HCT116 (cell line): Measurements from ENCODE around the gene NOS1. TPM values are rescaled to one million over a fixed set of nuclear protein-coding genes. Genes with fewer than 3 reads are reported as not detected.

ENCODE experiments used
- ATAC-seq: fragments of 200-7000 bp; cut with Tn5 transposase; 2 replicates; pipeline ENCODE4 v1.9.1; 2020; ENCODE audit warnings: mild to moderate bottlenecking, moderate library complexity
- BruUV-seq: library from RNA; stranded (reverse); fragments of 400-500 nt; replicated peaks from 2 replicates; lab custom pipeline; 2021; lab: Mats Ljungman, UMichigan
- CTCF ChIA-PET: fragments of 300-600 bp; sonication (Branson Sonifier 250); formaldehyde crosslinking; loops from one replicate; lab custom pipeline; 2021; ENCODE audit warnings: antibody characterized with exemption; lab: Charles Lee
- POLR2A ChIA-PET: fragments of 300-600, 350-600 bp; sonication (Branson Sonifier 250); formaldehyde crosslinking; loops from one replicate; lab custom pipeline; 2021; ENCODE audit warnings: antibody characterized with exemption; lab: Charles Lee
- RAD21 ChIA-PET, 2 experiments: fragments of 300-600 bp; sonication (Branson Sonifier 250); formaldehyde crosslinking; loops; one replicate each; lab custom pipeline; 2023; ENCODE audit warnings: low total read pairs in 2 of 2; ENCODE audit not compliant: uncharacterized antibody in 2 of 2, unreplicated experiment in 2 of 2, low non-redundant PET in 1 of 2; lab: Charles Lee
- DNase-seq: peaks from one replicate; pipeline ENCODE4 v3.0.0-alpha.2; 2010; ENCODE audit warnings: low read depth, low spot score
- H2AFZ ChIP-seq: fragments of 200-600 bp; shearing (Covaris generic), sonication (generic); 2 replicates; pipeline ENCODE4 v1.6.1; 2017; ENCODE audit warnings: low read depth, mixed run types, mixed read lengths, antibody characterized with exemption, low read length; ENCODE audit not compliant: poor library complexity, severe bottlenecking
- H3K27ac ChIP-seq: 2 replicates; pipeline ENCODE4 v1.5.1; 2012; ENCODE audit warnings: low read depth, low read length
- H3K27me3 ChIP-seq: fragments of 200-600 bp; sonication (generic); 2 replicates; pipeline ENCODE4 v1.6.1; 2016; ENCODE audit warnings: mixed run types, low read length, mixed read lengths; ENCODE audit not compliant: insufficient read depth
- H3K36me3 ChIP-seq, 2 experiments: fragments of 200-500 bp in 1 of 2; fragments of 200-600 bp in 1 of 2; sonication (Bioruptor generic) in 1 of 2; sonication (generic) in 1 of 2; 2 replicates each; pipeline versions ENCODE4 v1.5.1 to v1.6.1; 2014 to 2016; ENCODE audit warnings: low read length in 2 of 2, inconsistent platforms in 1 of 2, mixed read lengths in 1 of 2, mixed run types in 1 of 2; ENCODE audit not compliant: insufficient read depth in 2 of 2, control insufficient read depth in 1 of 2
- H3K4me1 ChIP-seq, 2 experiments: fragments of 200-600 bp in 1 of 2; sonication (generic) in 1 of 2; 2 replicates each; pipeline versions ENCODE4 v1.5.1 to v1.6.1; 2012 to 2017; ENCODE audit warnings: low read length in 2 of 2, inconsistent platforms in 1 of 2, mild to moderate bottlenecking in 1 of 2, mixed read lengths in 1 of 2, mixed run types in 1 of 2, moderate library complexity in 1 of 2; ENCODE audit not compliant: insufficient read depth in 2 of 2, control insufficient read depth in 1 of 2
- H3K4me2 ChIP-seq: fragments of 200-600 bp; sonication (generic); 2 replicates; pipeline ENCODE4 v1.6.1; 2017; ENCODE audit warnings: mixed run types, low read length, mixed read lengths
- H3K4me3 ChIP-seq, 2 experiments: fragments of 200-600 bp in 1 of 2; sonication (generic) in 1 of 2; replicated peaks in 1 of 2; 2 replicates each; pipeline ENCODE4 v1.5.1; 2011 to 2016; ENCODE audit warnings: low read length in 2 of 2, control low read depth in 1 of 2, low read depth in 1 of 2, mild to moderate bottlenecking in 1 of 2, mixed read lengths in 1 of 2, mixed run types in 1 of 2
- H3K79me2 ChIP-seq: fragments of 200-600 bp; sonication (generic); 2 replicates; pipeline ENCODE4 v1.6.1; 2017; ENCODE audit warnings: mild to moderate bottlenecking, mixed run types, low read length, moderate library complexity, mixed read lengths; ENCODE audit not compliant: insufficient read depth
- H3K9ac ChIP-seq: fragments of 200-600 bp; sonication (generic); 2 replicates; pipeline ENCODE4 v1.6.1; 2016; ENCODE audit warnings: low read length, mixed read lengths
- H3K9me2 ChIP-seq: fragments of 200-600 bp; sonication (generic), shearing (Covaris generic); 2 replicates; pipeline ENCODE4 v1.6.1; 2017; ENCODE audit warnings: mixed run types, mild to moderate bottlenecking, moderate library complexity; ENCODE audit not compliant: insufficient read depth
- H3K9me3 ChIP-seq, 2 experiments: fragments of 200-500 bp in 1 of 2; fragments of 200-600 bp in 1 of 2; sonication (Bioruptor generic) in 1 of 2; sonication (generic) in 1 of 2; 2 replicates each; pipeline ENCODE4 v1.6.1; 2014 to 2017; ENCODE audit warnings: low read length in 2 of 2, mixed read lengths in 2 of 2, inconsistent platforms in 1 of 2, low read depth in 1 of 2, mild to moderate bottlenecking in 1 of 2, mixed run types in 1 of 2, moderate library complexity in 1 of 2; ENCODE audit not compliant: control insufficient read depth in 1 of 2, insufficient read depth in 1 of 2
- H4K20me1 ChIP-seq: fragments of 200-600 bp; sonication (generic), shearing (Covaris generic); 2 replicates; pipeline ENCODE4 v1.6.1; 2017; ENCODE audit warnings: mixed run types, mild to moderate bottlenecking, moderate library complexity; ENCODE audit not compliant: insufficient read depth
- ATF3 ChIP-seq: IDR thresholded peaks from 2 replicates; pipeline ENCODE4 v1.6.1; 2012
- CBX3 ChIP-seq: IDR thresholded peaks from 2 replicates; pipeline ENCODE4 v1.6.1; 2012; ENCODE audit warnings: low read depth
- ELF1 ChIP-seq: IDR thresholded peaks from 2 replicates; pipeline ENCODE4 v1.6.1; 2012; ENCODE audit warnings: low read depth, borderline replicate concordance
- EZH2 ChIP-seq: fragments of 200-600 bp; sonication (generic); IDR thresholded peaks from 2 replicates; pipeline ENCODE4 v1.6.1; 2017; ENCODE audit warnings: antibody characterized with exemption, mixed run types
- MAX ChIP-seq: IDR thresholded peaks from 2 replicates; pipeline ENCODE4 v1.6.1; 2012
- POLR2AphosphoS5 ChIP-seq: IDR thresholded peaks from 2 replicates; pipeline ENCODE4 v1.6.1; 2011; ENCODE audit warnings: mild to moderate bottlenecking, low read depth, low read length, moderate library complexity
- RAD21 ChIP-seq: IDR thresholded peaks from 2 replicates; pipeline ENCODE4 v1.6.1; 2012; ENCODE audit warnings: low read depth, mild to moderate bottlenecking
- REST ChIP-seq: IDR thresholded peaks from 2 replicates; pipeline ENCODE4 v1.6.1; 2012; ENCODE audit warnings: low read depth
- TCF7L2 ChIP-seq: IDR thresholded peaks from 2 replicates; pipeline ENCODE4 v1.7.0; 2011; ENCODE audit warnings: borderline replicate concordance, inconsistent platforms; ENCODE audit not compliant: insufficient read depth, insufficient read length; ENCODE audit errors: extremely low read depth
- YY1 ChIP-seq: IDR thresholded peaks from 2 replicates; pipeline ENCODE4 v1.6.1; 2011; ENCODE audit warnings: low read length, low read depth, moderate library complexity, mild to moderate bottlenecking; ENCODE audit not compliant: insufficient replicate concordance; ENCODE audit errors: extremely low read depth
- ZFX ChIP-seq: fragments of 450-650 bp; IDR thresholded peaks from 2 replicates; pipeline ENCODE4 v1.6.1; 2017
- intact Hi-C: fragments of 100-400 bp; cut with micrococcal nuclease; formaldehyde crosslinking; loops from 2 replicates; pipeline ENCODE4 v1.10.0; 2022
- total RNA-seq: library from RNA; stranded (reverse); gene quantifications from one replicate; pipeline ENCODE4 v1.2.1, GENCODE V29; 2021; ENCODE audit not compliant: unreplicated experiment
- TF ChIP-seq, protein P1 (sequence below), 3 experiments: fragments of 200-600 bp in 1 of 3; sonication (generic) in 1 of 3; IDR thresholded peaks in 2 of 3; conservative IDR thresholded peaks in 1 of 3; 2 replicates each; pipeline ENCODE4 v1.5.1; 2012 to 2017; ENCODE audit warnings: low read depth in 2 of 3, low read length in 2 of 3, antibody characterized with exemption in 1 of 3, borderline replicate concordance in 1 of 3, control low read depth in 1 of 3, mild to moderate bottlenecking in 1 of 3, mixed read lengths in 1 of 3, mixed run types in 1 of 3, moderate library complexity in 1 of 3; ENCODE audit not compliant: insufficient read depth in 1 of 3
- TF ChIP-seq, protein P2 (sequence below): IDR thresholded peaks from 2 replicates; pipeline ENCODE4 v1.6.1; 2011; ENCODE audit warnings: mild to moderate bottlenecking, low read length, moderate library complexity; ENCODE audit not compliant: insufficient replicate concordance; ENCODE audit errors: extremely low read depth

Gene NOS1
- total RNA-seq, 1 experiment from 2014 or later = 0.22 TPM

- ChIA-PET POLR2A (no interaction called here), RAD21 (no interaction called here), CTCF (no interaction called here)
- Histone ChIP-seq H3K36me3 (no peaks in the 10 kb centered on the region), H3K79me2 (no peaks in the 10 kb centered on the region), H3K4me3 (no peak overlapping the region), H2AFZ (no peak overlapping the region), H3K27ac (no peak overlapping the region), H3K27me3 (peaks cover 34% of the 10 kb centered on the region), H3K9me2 (no peaks in the 10 kb centered on the region), H3K9me3 (no peaks in the 10 kb centered on the region), H3K4me2 (no peak overlapping the region), H4K20me1 (no peaks in the 10 kb centered on the region), H3K9ac (no peak overlapping the region), H3K4me1 (no peaks in the 10 kb centered on the region)
- ATAC-seq = no peak
- no peak for DNase-seq
- intact Hi-C loops = no loop called here
- no TSS peak for BruUV-seq
- no peak for TF ChIP-seq TCF7L2
- TF ChIP-seq CBX3 = no peak
- TF ChIP-seq POLR2AphosphoS5 = no peak
- no peak for TF ChIP-seq EZH2
- TF ChIP-seq ATF3 = no peak
- TF ChIP-seq ELF1 = no peak
- no peak for TF ChIP-seq REST
- TF ChIP-seq RAD21 = no peak
- TF ChIP-seq, protein P1, sequence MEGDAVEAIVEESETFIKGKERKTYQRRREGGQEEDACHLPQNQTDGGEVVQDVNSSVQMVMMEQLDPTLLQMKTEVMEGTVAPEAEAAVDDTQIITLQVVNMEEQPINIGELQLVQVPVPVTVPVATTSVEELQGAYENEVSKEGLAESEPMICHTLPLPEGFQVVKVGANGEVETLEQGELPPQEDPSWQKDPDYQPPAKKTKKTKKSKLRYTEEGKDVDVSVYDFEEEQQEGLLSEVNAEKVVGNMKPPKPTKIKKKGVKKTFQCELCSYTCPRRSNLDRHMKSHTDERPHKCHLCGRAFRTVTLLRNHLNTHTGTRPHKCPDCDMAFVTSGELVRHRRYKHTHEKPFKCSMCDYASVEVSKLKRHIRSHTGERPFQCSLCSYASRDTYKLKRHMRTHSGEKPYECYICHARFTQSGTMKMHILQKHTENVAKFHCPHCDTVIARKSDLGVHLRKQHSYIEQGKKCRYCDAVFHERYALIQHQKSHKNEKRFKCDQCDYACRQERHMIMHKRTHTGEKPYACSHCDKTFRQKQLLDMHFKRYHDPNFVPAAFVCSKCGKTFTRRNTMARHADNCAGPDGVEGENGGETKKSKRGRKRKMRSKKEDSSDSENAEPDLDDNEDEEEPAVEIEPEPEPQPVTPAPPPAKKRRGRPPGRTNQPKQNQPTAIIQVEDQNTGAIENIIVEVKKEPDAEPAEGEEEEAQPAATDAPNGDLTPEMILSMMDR (IDR thresholded peaks at IDR 0.05 in 2 of 3, conservative IDR thresholded peaks at IDR 0.05 in 1 of 3; ENCODE audit: borderline replicate concordance in 1 of 3, insufficient read depth in 1 of 3, low read depth in 2 of 3, low read length in 2 of 3) = no peak
- TF ChIP-seq, protein P2, sequence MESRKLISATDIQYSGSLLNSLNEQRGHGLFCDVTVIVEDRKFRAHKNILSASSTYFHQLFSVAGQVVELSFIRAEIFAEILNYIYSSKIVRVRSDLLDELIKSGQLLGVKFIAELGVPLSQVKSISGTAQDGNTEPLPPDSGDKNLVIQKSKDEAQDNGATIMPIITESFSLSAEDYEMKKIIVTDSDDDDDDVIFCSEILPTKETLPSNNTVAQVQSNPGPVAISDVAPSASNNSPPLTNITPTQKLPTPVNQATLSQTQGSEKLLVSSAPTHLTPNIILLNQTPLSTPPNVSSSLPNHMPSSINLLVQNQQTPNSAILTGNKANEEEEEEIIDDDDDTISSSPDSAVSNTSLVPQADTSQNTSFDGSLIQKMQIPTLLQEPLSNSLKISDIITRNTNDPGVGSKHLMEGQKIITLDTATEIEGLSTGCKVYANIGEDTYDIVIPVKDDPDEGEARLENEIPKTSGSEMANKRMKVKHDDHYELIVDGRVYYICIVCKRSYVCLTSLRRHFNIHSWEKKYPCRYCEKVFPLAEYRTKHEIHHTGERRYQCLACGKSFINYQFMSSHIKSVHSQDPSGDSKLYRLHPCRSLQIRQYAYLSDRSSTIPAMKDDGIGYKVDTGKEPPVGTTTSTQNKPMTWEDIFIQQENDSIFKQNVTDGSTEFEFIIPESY = no peak
- TF ChIP-seq YY1 = no peak
- no peak for TF ChIP-seq ZFX
- no peak for TF ChIP-seq MAX
Measured at GRCh38 chr12:117334051-117334450, 27.4 kb downstream of the NOS1 start.
